ENCODE data around the gene CILP. TPM values are rescaled to one million over a fixed set of nuclear protein-coding genes. Genes with fewer than 3 reads are reported as not detected.

CILP gene
- total and polyA plus RNA-seq, 8 donors, result 1.4 to 8.5 (median 1.6) TPM

DNA sequence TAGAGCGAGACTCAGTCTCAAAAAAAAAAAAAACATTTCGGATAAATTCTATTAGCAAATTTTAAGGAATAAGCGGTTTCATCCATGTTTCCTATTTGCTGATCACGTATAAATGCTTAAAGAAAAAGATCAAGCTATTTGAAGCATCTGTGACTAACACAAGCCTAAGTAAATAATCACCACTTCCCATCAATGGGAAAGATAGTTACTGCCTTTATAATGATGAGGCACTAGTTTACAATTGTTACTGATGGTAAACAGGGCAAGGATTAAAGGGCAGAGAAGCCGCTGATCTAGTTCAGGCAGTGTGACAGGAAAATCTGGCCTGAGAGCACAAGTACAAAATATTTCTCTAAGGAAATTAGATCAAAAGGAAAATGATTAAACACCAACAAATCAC is 39.8 kb downstream of the CILP start:
- Histone ChIP-seq H3K4me3 (no peak overlapping the region), H3K9me3 (no peaks in the 10 kb centered on the region), H3K27ac (no peak overlapping the region), H3K27me3 (no peaks in the 10 kb centered on the region), H3K36me3 (peaks cover 0 to 84% of the 10 kb centered on the region in 2 donors), H3K4me1 (no peaks in the 10 kb centered on the region)
- no peak for ATAC-seq
- no peak for DNase-seq
- TF ChIP-seq, protein P1, sequence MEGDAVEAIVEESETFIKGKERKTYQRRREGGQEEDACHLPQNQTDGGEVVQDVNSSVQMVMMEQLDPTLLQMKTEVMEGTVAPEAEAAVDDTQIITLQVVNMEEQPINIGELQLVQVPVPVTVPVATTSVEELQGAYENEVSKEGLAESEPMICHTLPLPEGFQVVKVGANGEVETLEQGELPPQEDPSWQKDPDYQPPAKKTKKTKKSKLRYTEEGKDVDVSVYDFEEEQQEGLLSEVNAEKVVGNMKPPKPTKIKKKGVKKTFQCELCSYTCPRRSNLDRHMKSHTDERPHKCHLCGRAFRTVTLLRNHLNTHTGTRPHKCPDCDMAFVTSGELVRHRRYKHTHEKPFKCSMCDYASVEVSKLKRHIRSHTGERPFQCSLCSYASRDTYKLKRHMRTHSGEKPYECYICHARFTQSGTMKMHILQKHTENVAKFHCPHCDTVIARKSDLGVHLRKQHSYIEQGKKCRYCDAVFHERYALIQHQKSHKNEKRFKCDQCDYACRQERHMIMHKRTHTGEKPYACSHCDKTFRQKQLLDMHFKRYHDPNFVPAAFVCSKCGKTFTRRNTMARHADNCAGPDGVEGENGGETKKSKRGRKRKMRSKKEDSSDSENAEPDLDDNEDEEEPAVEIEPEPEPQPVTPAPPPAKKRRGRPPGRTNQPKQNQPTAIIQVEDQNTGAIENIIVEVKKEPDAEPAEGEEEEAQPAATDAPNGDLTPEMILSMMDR (IDR thresholded peaks at IDR 0.05), result no peak
- intact Hi-C loops (cut with DNase I), result no loop called here

DNA sequence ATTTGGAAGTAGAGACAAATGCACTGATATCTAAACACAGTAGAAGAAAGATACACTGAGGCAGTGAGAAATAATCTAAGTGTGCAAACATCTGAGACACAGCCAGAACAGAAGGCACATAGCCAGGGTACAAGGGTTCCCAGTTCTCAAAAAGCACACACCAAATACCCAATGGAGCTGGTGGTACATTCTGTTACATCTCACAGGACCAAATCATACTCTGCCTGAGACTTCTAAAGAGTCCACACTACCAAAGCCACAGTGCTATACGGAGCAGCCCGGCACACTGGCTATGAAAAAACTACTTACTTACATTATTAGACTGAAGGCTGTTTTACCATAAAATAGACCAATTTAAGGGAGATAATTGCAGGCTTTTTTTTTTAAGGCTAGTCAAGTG is 45.4 kb downstream of the CILP start:
- Histone ChIP-seq H3K4me1 (no peaks in the 10 kb centered on the region), H3K36me3 (peaks cover 0 to 80% of the 10 kb centered on the region in 2 donors), H3K4me3 (no peak overlapping the region), H3K27me3 (no peaks in the 10 kb centered on the region), H3K27ac (no peak overlapping the region), H3K9me3 (no peaks in the 10 kb centered on the region)
- no peak for DNase-seq
- intact Hi-C loops (cut with DNase I), result no loop called here
- ATAC-seq, result no peak
- TF ChIP-seq, protein P1 (IDR thresholded peaks at IDR 0.05), result no peak

DNA sequence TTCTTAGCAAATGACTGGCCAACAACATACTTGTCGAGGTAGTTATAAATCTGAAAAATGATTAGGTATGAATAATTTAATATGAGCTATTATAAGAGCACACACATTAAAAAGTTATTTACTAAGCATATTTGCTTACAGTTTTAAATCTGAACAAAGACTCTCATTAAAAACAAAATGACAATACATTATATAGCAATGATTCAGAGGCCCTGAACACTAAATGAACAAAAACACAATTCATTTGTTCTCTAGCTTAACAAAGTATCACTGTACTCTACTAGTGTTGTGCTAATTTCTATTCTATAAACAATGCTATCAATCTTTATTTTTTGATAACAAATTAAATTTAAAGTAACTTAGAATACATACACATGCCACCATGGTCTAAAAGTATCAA is 47.1 kb downstream of the CILP start:
- H3K27me3 ChIP-seq, result no peaks in the 10 kb centered on the region
- no peak overlapping the region for H3K27ac ChIP-seq
- H3K4me3 ChIP-seq, result no peak overlapping the region
- ATAC-seq, result no peak
- H3K4me1 ChIP-seq, result no peaks in the 10 kb centered on the region
- intact Hi-C loops (cut with DNase I), result no loop called here
- DNase-seq, result no peak
- no peaks in the 10 kb centered on the region for H3K9me3 ChIP-seq
- H3K36me3 ChIP-seq, result peaks cover 0 to 78% of the 10 kb centered on the region in 2 donors
- TF ChIP-seq, protein P1 (IDR thresholded peaks at IDR 0.05), result no peak

GRCh38 chr15:65163041-65163440 is 48.2 kb downstream of the CILP start:
- Histone ChIP-seq H3K4me1 (no peaks in the 10 kb centered on the region), H3K9me3 (no peaks in the 10 kb centered on the region), H3K4me3 (no peak overlapping the region), H3K36me3 (peaks cover 0 to 82% of the 10 kb centered on the region in 2 donors), H3K27ac (no peak overlapping the region), H3K27me3 (no peaks in the 10 kb centered on the region)
- DNase-seq (no peak), ATAC-seq (no peak)
- TF ChIP-seq, protein P1 (IDR thresholded peaks at IDR 0.05), result no peak
- intact Hi-C loops (cut with DNase I), result no loop called here

DNA sequence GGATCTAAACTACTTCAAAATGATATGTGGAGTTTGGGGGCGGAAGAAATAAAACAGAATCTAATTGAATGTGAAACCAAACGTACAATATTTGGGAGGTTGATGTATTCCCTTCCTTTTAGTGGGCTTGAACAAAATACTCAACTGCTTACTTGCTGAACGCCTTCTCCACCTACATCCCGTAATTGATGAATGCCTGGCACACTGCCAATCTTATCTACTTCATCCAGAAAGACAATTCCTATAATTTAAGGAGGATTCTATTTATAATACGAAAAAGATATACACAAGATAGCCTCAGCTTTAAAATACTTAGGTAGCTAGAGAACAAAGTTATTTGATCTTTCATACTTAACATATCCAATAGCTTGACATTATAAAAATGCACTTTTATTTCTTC is 54.6 kb downstream of the CILP start:
- H3K27ac ChIP-seq, result no peak overlapping the region
- peaks cover 3 to 98% of the 10 kb centered on the region in 2 donors for H3K36me3 ChIP-seq
- intact Hi-C loops (cut with DNase I), result no loop called here

More for the DNA sequence above, 54.6 kb downstream of the CILP start:
- no peaks in the 10 kb centered on the region for H3K4me1 ChIP-seq
- ATAC-seq (no peak), DNase-seq (no peak)
- no peaks in the 10 kb centered on the region for H3K9me3 ChIP-seq
- TF ChIP-seq, protein P1 (IDR thresholded peaks at IDR 0.05), result no peak
- H3K4me3 ChIP-seq, result no peak overlapping the region
- H3K27me3 ChIP-seq, result no peaks in the 10 kb centered on the region

Measured in left lung (tissue), 10 donors.